Mesendoderm (in vitro differentiated cells): ENCODE measurements around the gene RNASEH2C.
"Not testable (repeated sequence)": the region's sequence is repeated elsewhere in the genome, so short reads cannot be mapped to it uniquely, and the experiment has no call there.

Experiments used
- DNase-seq: peaks from one replicate; pipeline ENCODE4 v3.0.0; 2013
- H2AK5ac ChIP-seq: 2 replicates; pipeline ENCODE4 v1.6.1; 2013; ENCODE audit warnings: low read length, inconsistent platforms
- H2BK120ac ChIP-seq: 2 replicates; pipeline ENCODE4 v1.6.1; 2013; ENCODE audit warnings: low read depth, mild to moderate bottlenecking, low read length, moderate library complexity, mixed read lengths
- H2BK15ac ChIP-seq: replicated peaks from 2 replicates; pipeline ENCODE4 v1.6.1; 2013; ENCODE audit warnings: low read depth, mild to moderate bottlenecking, moderate library complexity
- H2BK5ac ChIP-seq: 2 replicates; pipeline ENCODE4 v1.6.1; 2013; ENCODE audit warnings: low read length, inconsistent platforms
- H3K18ac ChIP-seq: 2 replicates; pipeline ENCODE4 v1.6.1; 2013; ENCODE audit warnings: mild to moderate bottlenecking, low read length, mixed read lengths
- H3K23ac ChIP-seq: one replicate; pipeline ENCODE4 v1.6.1; 2013; ENCODE audit warnings: low read length
- H3K27ac ChIP-seq: 2 replicates; pipeline ENCODE4 v1.5.1; 2013; ENCODE audit warnings: low read depth, mild to moderate bottlenecking, inconsistent platforms, low read length, moderate library complexity
- H3K27me3 ChIP-seq: 2 replicates; pipeline ENCODE4 v1.6.1; 2013; ENCODE audit warnings: low read length, control low read depth, mild to moderate bottlenecking, inconsistent platforms; ENCODE audit not compliant: insufficient read depth, poor library complexity
- H3K36me3 ChIP-seq: 2 replicates; pipeline ENCODE4 v1.6.1; 2013; ENCODE audit warnings: low read length, inconsistent platforms; ENCODE audit not compliant: control insufficient read depth, insufficient read depth
- H3K4ac ChIP-seq: one replicate; pipeline ENCODE4 v1.6.1; 2013; ENCODE audit warnings: low read depth, mild to moderate bottlenecking, low read length, moderate library complexity
- H3K4me1 ChIP-seq: 2 replicates; pipeline ENCODE4 v1.6.1; 2013; ENCODE audit warnings: low read depth, low read length, inconsistent platforms; ENCODE audit not compliant: control insufficient read depth
- H3K4me2 ChIP-seq: 2 replicates; pipeline ENCODE4 v1.6.1; 2013; ENCODE audit warnings: low read length
- H3K4me3 ChIP-seq: 2 replicates; pipeline ENCODE4 v1.5.1; 2013; ENCODE audit warnings: mild to moderate bottlenecking, low read length
- H3K56ac ChIP-seq: one replicate; pipeline ENCODE4 v1.6.1; 2013; ENCODE audit warnings: low read length
- H3K79me1 ChIP-seq: 2 replicates; pipeline ENCODE4 v1.6.1; 2013; ENCODE audit warnings: low read length, inconsistent platforms
- H3K79me2 ChIP-seq: 2 replicates; pipeline ENCODE4 v1.6.1; 2013; ENCODE audit warnings: mild to moderate bottlenecking, low read length; ENCODE audit not compliant: control insufficient read depth, insufficient read depth
- H3K9ac ChIP-seq: 2 replicates; pipeline ENCODE4 v1.6.1; 2013; ENCODE audit warnings: low read length, inconsistent platforms
- H4K5ac ChIP-seq: one replicate; pipeline ENCODE4 v1.6.1; 2013; ENCODE audit warnings: low read length
- H4K8ac ChIP-seq: one replicate; pipeline ENCODE4 v1.6.1; 2013; ENCODE audit warnings: low read depth, mild to moderate bottlenecking, control low read depth, low read length, moderate library complexity
- WGBS: extraction: QIAGEN DNeasy Blood & Tissue Kit; methylation state at CpG from one replicate; pipeline ENCODE4 v1.1.7; 2013; ENCODE audit warnings: low lambda C conversion rate, missing lambda C conversion rate; ENCODE audit not compliant: insufficient coverage; ENCODE audit errors: extremely low coverage; 5-methylcytosine and 5-hydroxymethylcytosine counted together

RNASEH2C gene

DNA sequence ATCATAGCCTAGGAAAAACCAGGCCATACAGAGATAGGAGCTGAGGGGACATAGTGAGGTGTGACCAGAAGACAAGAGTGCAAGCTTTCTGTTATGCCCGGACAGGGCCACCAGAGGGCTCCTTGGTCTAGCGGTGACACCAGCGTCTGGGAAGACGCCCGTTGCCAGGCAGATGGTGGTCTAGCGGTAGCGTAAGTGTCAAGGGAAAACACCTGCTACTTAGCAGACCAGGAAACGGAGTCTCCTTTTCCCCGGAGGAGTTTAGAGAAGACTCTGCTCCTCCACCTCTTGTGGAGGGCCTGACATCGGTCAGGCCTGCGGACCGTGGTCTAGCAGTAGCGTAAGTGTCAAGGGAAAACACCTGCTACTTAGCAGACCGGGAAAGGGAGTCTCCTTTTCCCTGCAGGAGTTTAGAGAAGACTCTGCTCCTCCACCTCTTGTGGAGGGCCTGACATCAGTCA is 14.3 kb downstream of the RNASEH2C start:
- not testable (repeated sequence) for H3K27ac ChIP-seq, H3K36me3 ChIP-seq, H3K18ac ChIP-seq, H3K4me3 ChIP-seq, H3K79me2 ChIP-seq, H3K4me1 ChIP-seq, H3K4me2 ChIP-seq, H2AK5ac ChIP-seq, H3K9ac ChIP-seq, H3K4ac ChIP-seq, H4K5ac ChIP-seq, H4K8ac ChIP-seq, H2BK5ac ChIP-seq, H2BK15ac ChIP-seq, H3K23ac ChIP-seq, H3K79me1 ChIP-seq, H2BK120ac ChIP-seq, H3K27me3 ChIP-seq, H3K56ac ChIP-seq
- peak; percentile 69 for DNase-seq
- WGBS = no CpG with 5 or more reads among the region's 14 CpGs

DNA sequence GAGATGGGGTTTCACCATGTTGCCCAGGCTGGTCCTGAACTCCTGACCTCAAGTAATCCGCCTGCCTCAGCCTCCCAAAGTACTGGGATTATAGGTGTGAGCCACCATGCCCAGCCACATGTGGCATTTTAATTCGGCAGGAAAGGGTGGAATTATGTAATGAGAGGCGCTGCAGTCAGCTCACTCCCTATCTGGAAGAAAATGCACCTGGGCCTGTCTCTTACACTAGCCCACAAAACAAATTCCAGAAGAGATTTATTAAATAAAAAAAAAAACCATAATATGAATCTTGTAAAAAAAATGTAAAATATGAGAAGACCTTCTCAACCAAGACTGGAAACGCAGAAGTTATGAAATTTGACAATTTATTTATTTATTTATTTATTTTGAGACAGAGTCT is 16.8 kb downstream of the RNASEH2C start:
- Histone ChIP-seq H3K9ac (no peak overlapping the region), H3K27me3 (no peaks in the 10 kb centered on the region), H3K23ac (no peak overlapping the region), H3K79me2 (no peaks in the 10 kb centered on the region), H3K4ac (no peak overlapping the region), H3K18ac (no peak overlapping the region), H4K5ac (no peak overlapping the region), H3K27ac (no peak overlapping the region), H3K4me3 (no peak overlapping the region), H3K56ac (no peak overlapping the region), H2BK15ac (no peak overlapping the region), H3K36me3 (no peaks in the 10 kb centered on the region), H2BK5ac (no peak overlapping the region), H2BK120ac (no peak overlapping the region), H3K79me1 (no peaks in the 10 kb centered on the region), H2AK5ac (no peak overlapping the region), H3K4me1 (no peaks in the 10 kb centered on the region), H3K4me2 (no peak overlapping the region), H4K8ac (no peak overlapping the region)
- WGBS = no CpG with 5 or more reads among the region's 4 CpGs
- no peak for DNase-seq

DNA sequence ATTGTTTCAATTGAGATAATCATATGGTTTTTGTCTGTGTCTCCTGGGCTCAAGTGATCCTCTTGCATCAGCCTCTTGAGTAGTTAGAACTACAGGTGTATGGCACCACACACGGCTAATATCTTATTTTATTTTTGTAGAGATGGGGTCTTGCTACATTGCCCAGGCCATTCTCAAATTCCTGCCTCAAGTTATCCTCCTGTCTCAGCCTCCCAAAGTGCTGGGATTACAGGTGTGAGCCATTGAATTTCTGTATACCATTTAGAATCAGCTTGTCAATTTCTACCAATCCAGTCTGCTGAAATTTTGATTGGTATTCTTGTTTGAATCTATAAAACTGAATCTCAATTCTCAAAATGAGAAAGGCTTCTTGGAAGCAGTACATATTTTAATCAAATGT is 18.9 kb downstream of the RNASEH2C start:
- H3K27ac ChIP-seq = no peak overlapping the region
- no peaks in the 10 kb centered on the region for H3K36me3 ChIP-seq
- H2BK15ac ChIP-seq = no peak overlapping the region
- H2BK5ac ChIP-seq = no peak overlapping the region
- H3K27me3 ChIP-seq = no peaks in the 10 kb centered on the region
- H3K79me2 ChIP-seq = no peaks in the 10 kb centered on the region
- no peak overlapping the region for H2AK5ac ChIP-seq
- H3K18ac ChIP-seq = no peak overlapping the region
- no peak overlapping the region for H3K4me2 ChIP-seq
- no peak overlapping the region for H3K4ac ChIP-seq
- no peaks in the 10 kb centered on the region for H3K79me1 ChIP-seq
- no peak overlapping the region for H2BK120ac ChIP-seq
- H4K5ac ChIP-seq = no peak overlapping the region
- H3K4me1 ChIP-seq = no peaks in the 10 kb centered on the region
- DNase-seq = no peak
- no peak overlapping the region for H3K4me3 ChIP-seq
- H3K23ac ChIP-seq = no peak overlapping the region
- H3K9ac ChIP-seq = no peak overlapping the region
- WGBS = no CpG with 5 or more reads among the region's 1 CpG
- no peak overlapping the region for H3K56ac ChIP-seq
- H4K8ac ChIP-seq = no peak overlapping the region

DNA sequence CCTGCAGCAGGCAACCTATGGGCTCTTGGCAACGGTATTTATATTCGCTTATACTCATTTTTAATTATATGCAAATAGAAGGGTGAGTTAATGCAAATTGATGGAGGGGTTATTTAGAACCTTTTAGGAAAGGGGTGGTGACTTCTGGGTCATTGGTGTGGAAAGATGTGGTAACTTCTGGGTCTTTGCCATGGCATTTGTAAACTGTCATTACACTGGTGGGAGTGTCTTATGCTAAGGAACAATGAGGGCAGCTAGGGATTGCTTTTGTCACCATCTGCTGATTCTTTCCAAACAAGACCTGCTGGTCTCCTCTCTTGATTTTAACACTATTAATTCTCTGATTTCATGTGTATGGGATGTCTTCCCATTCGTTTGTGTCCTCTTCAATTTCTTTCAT is 20.2 kb downstream of the RNASEH2C start:
- WGBS = no CpG with 5 or more reads among the region's 3 CpGs
- H2AK5ac ChIP-seq = no peak overlapping the region
- no peak overlapping the region for H3K9ac ChIP-seq
- H3K27me3 ChIP-seq = no peaks in the 10 kb centered on the region
- H3K79me1 ChIP-seq = no peaks in the 10 kb centered on the region
- H4K5ac ChIP-seq = no peak overlapping the region
- H3K4me2 ChIP-seq = no peak overlapping the region
- no peak overlapping the region for H3K18ac ChIP-seq
- H3K79me2 ChIP-seq = no peaks in the 10 kb centered on the region
- no peak overlapping the region for H3K56ac ChIP-seq
- no peaks in the 10 kb centered on the region for H3K36me3 ChIP-seq
- DNase-seq = no peak
- no peaks in the 10 kb centered on the region for H3K4me1 ChIP-seq
- H2BK5ac ChIP-seq = no peak overlapping the region
- H3K4ac ChIP-seq = no peak overlapping the region
- no peak overlapping the region for H4K8ac ChIP-seq
- no peak overlapping the region for H2BK120ac ChIP-seq
- H3K23ac ChIP-seq = no peak overlapping the region
- H3K4me3 ChIP-seq = no peak overlapping the region
- H3K27ac ChIP-seq = no peak overlapping the region
- H2BK15ac ChIP-seq = no peak overlapping the region

DNA sequence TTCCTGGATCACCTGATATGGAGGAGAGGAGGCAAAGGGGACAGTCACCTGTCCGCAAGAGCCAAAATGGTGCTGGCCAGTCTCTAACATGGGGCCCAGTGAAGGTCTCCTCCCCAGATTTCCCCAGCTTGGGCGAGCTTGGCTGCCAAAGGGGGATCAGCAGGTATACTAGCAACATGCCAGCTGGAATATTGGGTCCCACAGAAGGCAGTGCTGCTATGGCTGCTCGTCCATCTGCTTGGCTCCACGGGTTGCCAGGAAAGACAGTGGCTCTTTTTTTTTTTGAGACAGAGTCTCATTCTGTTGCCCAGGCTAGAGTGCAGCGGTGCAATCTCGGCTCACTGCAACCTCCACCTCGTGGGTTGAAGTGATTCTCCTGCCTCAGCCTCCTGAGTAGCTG is 21.3 kb downstream of the RNASEH2C start:
- Histone ChIP-seq H3K56ac (no peak overlapping the region), H3K4me1 (no peaks in the 10 kb centered on the region), H4K5ac (no peak overlapping the region), H2BK15ac (no peak overlapping the region), H4K8ac (no peak overlapping the region), H3K9ac (no peak overlapping the region), H3K18ac (no peak overlapping the region), H3K27ac (no peak overlapping the region), H3K4ac (no peak overlapping the region), H3K4me2 (no peak overlapping the region), H3K79me2 (no peaks in the 10 kb centered on the region), H3K79me1 (no peaks in the 10 kb centered on the region), H3K23ac (no peak overlapping the region), H2BK120ac (no peak overlapping the region), H2BK5ac (no peak overlapping the region), H3K36me3 (no peaks in the 10 kb centered on the region), H2AK5ac (no peak overlapping the region), H3K27me3 (no peaks in the 10 kb centered on the region), H3K4me3 (no peak overlapping the region)
- DNase-seq = no peak
- no CpG with 5 or more reads among the region's 7 CpGs for WGBS

DNA sequence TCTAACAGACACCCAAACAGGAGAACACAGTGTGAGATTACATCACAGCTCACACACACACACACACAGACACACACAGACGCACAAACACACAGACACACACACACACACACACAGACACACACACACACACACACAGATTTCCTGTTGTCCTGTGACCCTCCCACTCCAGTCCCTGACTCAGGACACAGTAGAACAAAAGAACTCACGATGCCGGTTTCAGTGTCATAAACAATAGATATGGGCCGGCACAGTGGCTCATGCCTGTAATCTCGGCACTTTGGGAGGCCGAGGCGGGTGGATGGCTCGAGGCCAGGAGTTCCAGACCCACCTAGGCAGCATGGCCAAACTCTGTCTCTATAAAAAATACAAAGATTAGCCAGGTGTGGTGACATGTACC is 22.4 kb downstream of the RNASEH2C start:
- H3K4me1 ChIP-seq = no peaks in the 10 kb centered on the region

More for the DNA sequence above, 22.4 kb downstream of the RNASEH2C start:
- Histone ChIP-seq H3K4me2 (no peak overlapping the region), H3K27me3 (no peaks in the 10 kb centered on the region), H2AK5ac (no peak overlapping the region), H4K8ac (no peak overlapping the region), H3K4me3 (no peak overlapping the region), H2BK5ac (no peak overlapping the region), H2BK120ac (no peak overlapping the region), H3K4ac (no peak overlapping the region), H2BK15ac (no peak overlapping the region), H3K56ac (no peak overlapping the region), H3K79me2 (no peaks in the 10 kb centered on the region), H3K79me1 (no peaks in the 10 kb centered on the region), H3K18ac (no peak overlapping the region), H4K5ac (no peak overlapping the region), H3K9ac (no peak overlapping the region), H3K23ac (no peak overlapping the region), H3K27ac (no peak overlapping the region), H3K36me3 (no peaks in the 10 kb centered on the region)
- no CpG with 5 or more reads among the region's 8 CpGs for WGBS
- no peak for DNase-seq
